Prostate gland (tissue), 2 donors: ENCODE data around the gene CUL3. TPM values are rescaled to one million over a fixed set of nuclear protein-coding genes. Genes with fewer than 3 reads are reported as not detected.
"Not testable (repeated sequence)": the region's sequence is repeated elsewhere in the genome, so short reads cannot be mapped to it uniquely, and the experiment has no call there.

Experiments
- DNase-seq: peaks from one replicate; pipeline ENCODE4 v3.0.0-alpha.2; 2019; ENCODE audit warnings: low spot score
- H3K27ac ChIP-seq, 2 donors: fragments of 200-600 bp; sonication (generic); 2 replicates each; pipeline ENCODE4 v1.5.1; 2017 to 2019
- H3K27me3 ChIP-seq: fragments of 200-600 bp; sonication (generic); replicated peaks from 2 replicates; pipeline ENCODE4 v1.5.1; 2019; ENCODE audit not compliant: insufficient read depth
- H3K36me3 ChIP-seq, 2 donors: fragments of 200-600 bp; sonication (generic); 1 replicate in 1 of 2; 2 replicates in 1 of 2; pipeline versions ENCODE4 v1.5.1 to v1.8.1; 2017 to 2019
- H3K4me1 ChIP-seq: fragments of 200-600 bp; sonication (generic); replicated peaks from 2 replicates; pipeline ENCODE4 v1.5.1; 2019
- H3K4me3 ChIP-seq, 2 donors: fragments of 200-600 bp; sonication (generic); 2 replicates each; pipeline ENCODE4 v1.5.1; 2017 to 2019
- H3K9me3 ChIP-seq: fragments of 200-600 bp; sonication (generic); 2 replicates; pipeline ENCODE4 v1.5.1; 2017
- POLR2A ChIP-seq: fragments of 450-650 bp; IDR thresholded peaks from one replicate; pipeline ENCODE4 v1.6.1; 2016; ENCODE audit warnings: antibody characterized with exemption, mild to moderate bottlenecking
- POLR2AphosphoS5 ChIP-seq: sonication (generic); formaldehyde crosslinking; IDR thresholded peaks from one replicate; pipeline ENCODE4 v1.6.1; 2017; ENCODE audit warnings: antibody characterized with exemption
- whole genome bisulfite sequencing: methylation state at CpG from one replicate; pipeline ENCODE4 v1.1.5; 2018; 5-methylcytosine and 5-hydroxymethylcytosine counted together
- intact Hi-C: fragments of 100-400 bp; cut with DNase I; formaldehyde crosslinking; loops from one replicate; pipeline ENCODE4 v1.14.2; 2022
- total RNA-seq, 2 donors: library from RNA; depleted of rRNA; stranded (reverse); fragments of >200 nt; gene quantifications; one replicate each; pipeline ENCODE4 v1.1.0, GENCODE V29; 2016
- TF ChIP-seq, protein P1 (sequence below), 4 experiments: fragments of 200-600 bp in 2 of 4; fragments of 450-650 bp in 2 of 4; sonication (generic) in 2 of 4; IDR thresholded peaks; 1 replicate in 3 of 4; 2 replicates in 1 of 4; pipeline ENCODE4 v1.5.1; 2016 to 2019; ENCODE audit warnings: antibody characterized with exemption in 4 of 4, mild to moderate bottlenecking in 2 of 4, moderate library complexity in 2 of 4

Gene CUL3
- total RNA-seq, 2 donors from 2014 or later = 69.2 to 90.5 TPM

DNA sequence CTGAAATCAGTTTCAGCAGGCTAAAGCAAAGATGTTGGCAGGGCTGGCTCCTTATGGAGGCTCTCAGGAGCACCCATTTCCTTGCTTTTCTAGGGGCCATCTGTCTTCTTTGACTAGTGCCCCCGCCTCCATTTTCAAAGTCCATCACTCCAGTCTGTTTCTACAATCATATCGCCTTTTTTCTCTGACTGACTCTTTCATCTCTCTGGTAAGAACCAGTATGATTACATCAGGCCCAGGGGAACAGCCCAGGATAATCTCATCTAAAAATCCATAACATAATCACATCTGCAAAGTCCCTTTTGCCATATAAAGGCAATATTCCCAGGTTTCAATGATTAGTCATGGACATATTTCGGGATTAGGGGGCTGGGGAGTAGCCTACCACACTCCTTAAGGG is 57.0 kb downstream of the CUL3 start:
- no peaks in the 10 kb centered on the region for H3K9me3 ChIP-seq
- TF ChIP-seq POLR2A (no peak), POLR2AphosphoS5 (no peak)
- TF ChIP-seq, protein P1, sequence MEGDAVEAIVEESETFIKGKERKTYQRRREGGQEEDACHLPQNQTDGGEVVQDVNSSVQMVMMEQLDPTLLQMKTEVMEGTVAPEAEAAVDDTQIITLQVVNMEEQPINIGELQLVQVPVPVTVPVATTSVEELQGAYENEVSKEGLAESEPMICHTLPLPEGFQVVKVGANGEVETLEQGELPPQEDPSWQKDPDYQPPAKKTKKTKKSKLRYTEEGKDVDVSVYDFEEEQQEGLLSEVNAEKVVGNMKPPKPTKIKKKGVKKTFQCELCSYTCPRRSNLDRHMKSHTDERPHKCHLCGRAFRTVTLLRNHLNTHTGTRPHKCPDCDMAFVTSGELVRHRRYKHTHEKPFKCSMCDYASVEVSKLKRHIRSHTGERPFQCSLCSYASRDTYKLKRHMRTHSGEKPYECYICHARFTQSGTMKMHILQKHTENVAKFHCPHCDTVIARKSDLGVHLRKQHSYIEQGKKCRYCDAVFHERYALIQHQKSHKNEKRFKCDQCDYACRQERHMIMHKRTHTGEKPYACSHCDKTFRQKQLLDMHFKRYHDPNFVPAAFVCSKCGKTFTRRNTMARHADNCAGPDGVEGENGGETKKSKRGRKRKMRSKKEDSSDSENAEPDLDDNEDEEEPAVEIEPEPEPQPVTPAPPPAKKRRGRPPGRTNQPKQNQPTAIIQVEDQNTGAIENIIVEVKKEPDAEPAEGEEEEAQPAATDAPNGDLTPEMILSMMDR (IDR thresholded peaks at IDR 0.05) = no peak
- H3K4me3 ChIP-seq = no peak overlapping the region
- no peaks in the 10 kb centered on the region for H3K27me3 ChIP-seq
- intact Hi-C loops = no loop called here
- no peaks in the 10 kb centered on the region for H3K4me1 ChIP-seq
- H3K36me3 ChIP-seq = no peaks in the 10 kb centered on the region
- 64% methylated on average over 3 of the region's 3 CpGs for WGBS
- no peak for DNase-seq
- no peak overlapping the region for H3K27ac ChIP-seq

DNA sequence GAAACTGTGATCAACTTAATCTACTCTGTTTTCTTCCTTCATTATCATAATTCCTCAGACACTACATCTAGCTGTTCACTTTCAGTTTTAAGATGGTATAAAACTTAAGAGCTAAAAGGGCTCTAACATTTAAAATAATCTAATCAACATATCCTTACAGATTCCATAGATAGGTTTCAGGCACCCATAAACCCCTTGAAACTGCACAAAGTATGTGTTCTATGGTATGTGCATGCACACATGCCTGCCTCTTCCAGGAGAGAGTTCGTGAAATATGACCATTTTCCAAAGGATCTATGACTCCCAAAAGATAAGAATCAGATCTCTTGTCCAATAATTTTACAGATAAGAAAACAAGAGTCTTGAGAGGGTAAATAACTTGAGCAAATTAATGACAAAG is 59.4 kb downstream of the CUL3 start:
- TF ChIP-seq, protein P1 (IDR thresholded peaks at IDR 0.05) = no peak
- no peak for TF ChIP-seq POLR2AphosphoS5
- TF ChIP-seq POLR2A = no peak
- no peak for DNase-seq
- no peak overlapping the region for H3K4me3 ChIP-seq
- no peaks in the 10 kb centered on the region for H3K27me3 ChIP-seq
- no peaks in the 10 kb centered on the region for H3K36me3 ChIP-seq
- H3K9me3 ChIP-seq = no peaks in the 10 kb centered on the region
- intact Hi-C loops = no loop called here
- 36% methylated on average over 1 of the region's 1 CpG for WGBS
- H3K27ac ChIP-seq = no peak overlapping the region
- no peaks in the 10 kb centered on the region for H3K4me1 ChIP-seq

DNA sequence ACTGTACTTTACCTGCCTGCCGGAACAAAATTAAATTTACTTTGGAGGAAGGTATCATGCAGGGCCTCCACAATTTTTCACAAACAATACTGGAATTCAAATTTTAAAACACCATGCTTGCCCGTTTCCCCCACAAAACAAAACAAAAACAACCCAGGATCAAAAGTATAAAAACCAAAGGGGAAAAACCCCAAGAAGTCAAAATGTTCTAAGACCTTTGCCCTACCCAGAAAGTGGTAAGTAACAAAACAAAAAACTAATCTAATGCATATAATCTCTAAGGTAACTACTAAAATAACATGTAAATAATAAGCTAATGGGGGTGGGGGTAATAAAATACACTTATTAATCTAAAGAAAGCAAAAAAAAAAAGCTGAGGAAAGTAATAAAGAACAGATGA is 60.5 kb downstream of the CUL3 start:
- Histone ChIP-seq H3K27ac (no peak overlapping the region), H3K4me3 (no peak overlapping the region), H3K4me1 (peaks cover 5% of the 10 kb centered on the region), H3K9me3 (no peaks in the 10 kb centered on the region), H3K27me3 (no peaks in the 10 kb centered on the region), H3K36me3 (no peaks in the 10 kb centered on the region)
- intact Hi-C loops = no loop called here
- TF ChIP-seq POLR2AphosphoS5 = no peak
- TF ChIP-seq, protein P1 (IDR thresholded peaks at IDR 0.05) = no peak
- no peak for TF ChIP-seq POLR2A
- WGBS = 95% methylated on average over 2 of the region's 2 CpGs
- DNase-seq = no peak

DNA sequence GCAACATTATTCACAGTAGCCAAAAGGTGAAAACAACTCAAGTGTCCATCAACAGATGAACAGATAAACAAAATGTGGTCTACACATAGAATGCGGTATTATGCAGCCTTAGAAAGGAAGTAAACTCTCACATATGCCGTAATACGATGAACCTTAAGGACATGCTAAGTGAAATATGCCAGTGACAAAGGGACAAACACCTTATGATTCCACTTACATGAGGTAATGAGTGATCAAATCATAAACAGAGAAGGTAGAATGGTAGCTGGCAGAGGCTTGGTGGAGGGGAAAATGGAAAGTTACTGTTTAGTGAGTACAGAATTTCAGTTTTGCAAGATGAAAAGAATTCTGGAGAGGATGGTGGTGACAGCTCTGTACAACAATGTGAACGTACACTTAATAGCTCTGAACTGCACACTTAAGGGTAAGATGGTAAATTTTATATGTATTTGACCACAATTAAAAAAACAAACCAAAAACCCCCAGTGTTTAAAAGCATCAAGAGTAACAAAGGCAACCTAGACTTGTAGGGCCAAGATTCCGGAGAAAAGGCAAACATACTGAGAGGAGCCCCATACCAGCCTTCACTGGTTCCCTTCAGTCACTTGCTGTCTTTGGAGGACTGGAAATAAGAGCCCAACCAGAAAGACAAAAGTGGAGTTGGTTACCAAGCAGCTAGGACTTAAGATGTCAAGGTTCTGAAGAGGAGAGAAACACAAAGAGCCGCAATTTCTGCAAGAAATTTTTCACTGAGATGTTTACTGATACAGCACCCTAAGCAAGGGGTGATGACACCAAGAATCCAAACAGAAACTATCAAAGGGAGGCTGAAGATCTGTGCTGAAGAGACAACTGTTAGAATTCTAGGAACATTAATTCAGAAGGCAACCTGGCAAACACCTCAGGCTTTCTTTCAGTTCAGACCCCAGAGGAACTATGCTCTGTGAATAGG is 61.3 kb downstream of the CUL3 start:
- TF ChIP-seq, protein P1 (IDR thresholded peaks at IDR 0.05) = no peak
- no peak for TF ChIP-seq POLR2A
- no peak for TF ChIP-seq POLR2AphosphoS5
- Histone ChIP-seq H3K4me1 (peaks cover 5% of the 10 kb centered on the region), H3K9me3 (no peaks in the 10 kb centered on the region), H3K27me3 (no peaks in the 10 kb centered on the region), H3K36me3 (no peaks in the 10 kb centered on the region), H3K27ac (no peak overlapping the region), H3K4me3 (no peak overlapping the region)
- 75% methylated on average over 6 of the region's 6 CpGs for WGBS
- DNase-seq = no peak
- intact Hi-C loops = no loop called here

DNA sequence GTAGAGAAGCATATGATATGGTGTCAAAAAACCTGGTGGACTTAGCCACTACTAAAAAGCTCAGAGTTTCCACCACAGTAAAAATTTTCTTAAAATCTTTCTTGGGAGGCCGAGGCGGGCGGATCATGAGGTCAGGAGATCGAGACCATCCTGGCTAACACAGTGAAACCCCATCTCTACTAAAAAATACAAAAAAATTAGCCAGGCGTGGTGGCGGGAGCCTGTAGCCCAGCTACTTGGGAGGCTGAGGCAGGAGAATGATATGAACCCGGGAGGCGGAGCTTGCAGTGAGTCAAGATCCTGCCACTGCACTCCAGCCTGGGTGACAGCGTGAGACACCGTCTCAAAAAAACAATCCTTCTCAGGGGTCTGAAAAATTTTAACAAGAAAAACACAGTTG is 62.7 kb downstream of the CUL3 start:
- H3K4me3 ChIP-seq, DNase-seq, H3K27ac ChIP-seq, H3K9me3 ChIP-seq, H3K4me1 ChIP-seq, H3K36me3 ChIP-seq, intact Hi-C loops, H3K27me3 ChIP-seq: not testable (repeated sequence)
- 94% methylated on average over 10 of the region's 10 CpGs for WGBS
